ENCODE measurements around the gene DCUN1D1. TPM values are rescaled to one million over a fixed set of nuclear protein-coding genes. Genes with fewer than 3 reads are reported as not detected.

DCUN1D1 gene
- total RNA-seq, 1 experiment from 2014 or later: 71.7 TPM

- Histone ChIP-seq H2AFZ (ENCODE audit: low read length) (no peak overlapping the region), H2BK5ac (ENCODE audit: insufficient read length, low read length) (no peak overlapping the region), H4K20me1 (ENCODE audit: control insufficient read depth, insufficient read depth, insufficient read length) (no peaks in the 10 kb centered on the region), H3K9ac (ENCODE audit: extremely low read depth, insufficient read length, low read length) (no peak overlapping the region), H3K4me2 (ENCODE audit: insufficient read depth, insufficient read length, low read length) (no peak overlapping the region), H2BK20ac (ENCODE audit: low read depth, low read length, poor library complexity, severe bottlenecking) (no peak overlapping the region), H3K4me1 (ENCODE audit: insufficient read depth, low read length) (no peaks in the 10 kb centered on the region), H4K8ac (replicated peaks; ENCODE audit: insufficient read length, low read depth, low read length) (no peak overlapping the region), H3K18ac (ENCODE audit: insufficient read length, low read depth, low read length) (no peak overlapping the region), H3K4ac (ENCODE audit: low read depth, low read length) (no peak overlapping the region), H3K23ac (ENCODE audit: insufficient read length, low read depth, low read length) (no peak overlapping the region), H3K56ac (ENCODE audit: insufficient read length, low read depth, low read length) (no peak overlapping the region), H3K23me2 (ENCODE audit: insufficient read length, low read depth, low read length, poor library complexity, severe bottlenecking) (no peaks in the 10 kb centered on the region), H4K5ac (ENCODE audit: insufficient read length, low read depth, low read length) (no peak overlapping the region), H2AK5ac (ENCODE audit: insufficient read length, low read length) (no peak overlapping the region), H2BK15ac (ENCODE audit: low read depth, low read length) (no peak overlapping the region), H3K27me3 (ENCODE audit: insufficient read depth, low read length) (no peaks in the 10 kb centered on the region), H3K9me3 (ENCODE audit: control insufficient read depth, low read depth, low read length) (no peaks in the 10 kb centered on the region), H3K79me2 (ENCODE audit: insufficient read depth, low read length) (no peaks in the 10 kb centered on the region), H3T11ph (ENCODE audit: low read length) (no peak overlapping the region), H3K27ac (ENCODE audit: insufficient read length, low read depth, low read length) (no peak overlapping the region), H3K79me1 (ENCODE audit: insufficient read depth, low read depth, low read length, poor library complexity, severe bottlenecking) (no peaks in the 10 kb centered on the region), H4K91ac (ENCODE audit: insufficient read length, low read depth, low read length) (no peak overlapping the region), H3K14ac (ENCODE audit: insufficient read depth, low read length) (no peak overlapping the region), H2BK12ac (ENCODE audit: insufficient read length, low read depth, low read length) (no peak overlapping the region), H2BK120ac (ENCODE audit: low read depth, low read length, poor library complexity, severe bottlenecking) (no peak overlapping the region)
- Mint-ChIP-seq H3K27me3 (ENCODE audit: low read depth) (no peaks in the 10 kb centered on the region), H3K9me3 (no peaks in the 10 kb centered on the region), H3K4me3 (no peak overlapping the region), H3K4me1 (peaks cover 8 to 12% of the 10 kb centered on the region in 2 experiments), H3K27ac (no peak overlapping the region), H3K36me3 (ENCODE audit: insufficient read depth in 1 of 3, low read depth in 3 of 3) (no peaks in the 10 kb centered on the region)
- no peak for DNase-seq
- no CpG with 5 or more reads among the region's 1 CpG for WGBS (ENCODE audit: extremely low coverage, insufficient read length, low lambda C conversion rate)
- TF ChIP-seq, protein P1, sequence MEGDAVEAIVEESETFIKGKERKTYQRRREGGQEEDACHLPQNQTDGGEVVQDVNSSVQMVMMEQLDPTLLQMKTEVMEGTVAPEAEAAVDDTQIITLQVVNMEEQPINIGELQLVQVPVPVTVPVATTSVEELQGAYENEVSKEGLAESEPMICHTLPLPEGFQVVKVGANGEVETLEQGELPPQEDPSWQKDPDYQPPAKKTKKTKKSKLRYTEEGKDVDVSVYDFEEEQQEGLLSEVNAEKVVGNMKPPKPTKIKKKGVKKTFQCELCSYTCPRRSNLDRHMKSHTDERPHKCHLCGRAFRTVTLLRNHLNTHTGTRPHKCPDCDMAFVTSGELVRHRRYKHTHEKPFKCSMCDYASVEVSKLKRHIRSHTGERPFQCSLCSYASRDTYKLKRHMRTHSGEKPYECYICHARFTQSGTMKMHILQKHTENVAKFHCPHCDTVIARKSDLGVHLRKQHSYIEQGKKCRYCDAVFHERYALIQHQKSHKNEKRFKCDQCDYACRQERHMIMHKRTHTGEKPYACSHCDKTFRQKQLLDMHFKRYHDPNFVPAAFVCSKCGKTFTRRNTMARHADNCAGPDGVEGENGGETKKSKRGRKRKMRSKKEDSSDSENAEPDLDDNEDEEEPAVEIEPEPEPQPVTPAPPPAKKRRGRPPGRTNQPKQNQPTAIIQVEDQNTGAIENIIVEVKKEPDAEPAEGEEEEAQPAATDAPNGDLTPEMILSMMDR (conservative IDR thresholded peaks at IDR 0.05): no peak
Measured at GRCh38 chr3:182914341-182914740, 66.0 kb downstream of the DCUN1D1 start.
